OCI-LY7 (cell line): ENCODE results near the gene PGRMC1. TPM values are rescaled to one million over a fixed set of nuclear protein-coding genes. Genes with fewer than 3 reads are reported as not detected.

Experiments
- BruUV-seq: library from RNA; stranded (reverse); fragments of 400-500 nt; replicated peaks from 2 replicates; lab custom pipeline; 2021; lab: Mats Ljungman, UMichigan
- CTCF ChIA-PET: fragments of 300-600 bp; sonication (Branson Sonifier 250); formaldehyde crosslinking; loops from one replicate; lab custom pipeline; 2022; ENCODE audit warnings: antibody characterized with exemption; ENCODE audit not compliant: unreplicated experiment; lab: Charles Lee
- POLR2A ChIA-PET: fragments of 300-600 bp; sonication (Branson Sonifier 250); formaldehyde crosslinking; loops from one replicate; lab custom pipeline; 2022; ENCODE audit warnings: antibody characterized with exemption; lab: Charles Lee
- DNase-seq: peaks from one replicate; pipeline ENCODE4 v3.0.0-alpha.2; 2015; ENCODE audit warnings: low spot score
- H2AFZ ChIP-seq: fragments of 200-600 bp; sonication (generic), shearing (Covaris generic); 2 replicates; pipeline ENCODE4 v1.6.1; 2014; ENCODE audit warnings: mild to moderate bottlenecking, antibody characterized with exemption, low read length, moderate library complexity
- H3K27ac ChIP-seq: fragments of 200-600 bp; sonication (generic); 2 replicates; pipeline ENCODE4 v1.5.1; 2014; ENCODE audit warnings: mixed run types, low read depth, mild to moderate bottlenecking, moderate library complexity, low read length, inconsistent platforms; ENCODE audit not compliant: poor library complexity, severe bottlenecking
- H3K36me3 ChIP-seq: fragments of 200-600 bp; sonication (generic); 2 replicates; pipeline ENCODE4 v1.6.1; 2014; ENCODE audit warnings: mild to moderate bottlenecking, antibody characterized with exemption, low read length, moderate library complexity, mixed read lengths; ENCODE audit not compliant: insufficient read depth
- H3K4me1 ChIP-seq: fragments of 200-600 bp; sonication (generic); 2 replicates; pipeline ENCODE4 v1.5.1; 2014; ENCODE audit warnings: mild to moderate bottlenecking, low read length; ENCODE audit not compliant: insufficient read depth, poor library complexity, severe bottlenecking
- H3K4me2 ChIP-seq: fragments of 200-600 bp; sonication (generic); 2 replicates; pipeline ENCODE4 v1.6.1; 2014; ENCODE audit warnings: mild to moderate bottlenecking, low read length
- H3K4me3 ChIP-seq: fragments of 200-600 bp; sonication (generic); 2 replicates; pipeline ENCODE4 v1.5.1; 2014; ENCODE audit warnings: mild to moderate bottlenecking, low read depth, low read length; ENCODE audit not compliant: poor library complexity, severe bottlenecking
- H3K79me2 ChIP-seq: fragments of 200-600 bp; sonication (generic); 2 replicates; pipeline ENCODE4 v1.6.1; 2016; ENCODE audit warnings: low read depth, mild to moderate bottlenecking, low read length, moderate library complexity, mixed read lengths; ENCODE audit not compliant: insufficient read depth
- H3K9me2 ChIP-seq: fragments of 200-600 bp; sonication (generic); 2 replicates; pipeline ENCODE4 v1.6.1; 2016; ENCODE audit warnings: mild to moderate bottlenecking, low read length, mixed read lengths; ENCODE audit not compliant: insufficient read depth
- H3K9me3 ChIP-seq: fragments of 200-600 bp; sonication (generic); 2 replicates; pipeline ENCODE4 v1.6.1; 2014; ENCODE audit warnings: mild to moderate bottlenecking, mixed run types, low read length, mixed read lengths
- H4K20me1 ChIP-seq: fragments of 200-600 bp; sonication (generic); 2 replicates; pipeline ENCODE4 v1.6.1; 2014; ENCODE audit warnings: mild to moderate bottlenecking, antibody characterized with exemption, low read length, moderate library complexity, mixed read lengths; ENCODE audit not compliant: insufficient read depth
- EZH2phosphoT487 ChIP-seq: fragments of 200-600 bp; sonication (generic); IDR thresholded peaks from 2 replicates; pipeline ENCODE4 v1.6.1; 2018; ENCODE audit warnings: low read depth, borderline replicate concordance, mild to moderate bottlenecking, mixed run types, antibody characterized with exemption, low read length, moderate library complexity, mixed read lengths
- intact Hi-C: fragments of 100-400 bp; cut with micrococcal nuclease; formaldehyde crosslinking; loops from one replicate; pipeline ENCODE4 v1.10.0; 2022; ENCODE audit not compliant: unreplicated experiment
- total RNA-seq, 2 experiments: library from RNA; depleted of rRNA in 1 of 2; stranded (reverse); fragments of >200 nt in 1 of 2; shearing (Covaris generic) in 1 of 2; gene quantifications; 2 replicates each; pipeline ENCODE4 v1.2.3, GENCODE V29; 2014 to 2022
- TF ChIP-seq, protein P1 (sequence below): fragments of 200-600 bp; sonication (generic); conservative IDR thresholded peaks from 2 replicates; pipeline ENCODE4 v1.5.1; 2014; ENCODE audit warnings: mild to moderate bottlenecking, antibody characterized with exemption, low read length, moderate library complexity, mixed read lengths

PGRMC1 gene
- total RNA-seq, 2 experiments from 2014 or later: 22.9 to 23.9 TPM

DNA sequence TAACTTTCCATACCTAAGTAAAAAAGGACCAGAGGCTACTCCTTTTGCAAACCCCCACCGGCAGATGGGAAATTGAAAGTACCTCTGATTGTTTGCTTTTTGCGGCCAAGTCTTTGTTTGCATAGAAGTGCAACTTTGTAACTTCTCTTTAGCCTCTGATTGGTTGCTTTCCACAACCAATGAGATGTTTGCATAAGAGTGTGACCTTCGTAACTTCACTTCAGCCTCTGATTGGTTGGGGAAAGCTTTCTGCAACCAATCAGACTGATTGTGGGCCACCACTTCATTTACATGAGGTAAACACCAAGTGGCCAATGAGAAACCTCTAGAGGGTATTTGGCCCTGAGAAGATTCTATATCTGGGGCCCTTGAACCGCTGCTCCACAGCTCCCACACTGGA, 48.8 kb upstream of the PGRMC1 start:
- no peak for DNase-seq
- Histone ChIP-seq H3K36me3 (no peaks in the 10 kb centered on the region), H3K4me2 (no peak overlapping the region), H4K20me1 (no peaks in the 10 kb centered on the region), H3K4me1 (no peaks in the 10 kb centered on the region), H3K9me3 (no peaks in the 10 kb centered on the region), H3K27ac (no peak overlapping the region), H3K9me2 (no peaks in the 10 kb centered on the region), H3K4me3 (no peak overlapping the region), H2AFZ (no peak overlapping the region), H3K79me2 (no peaks in the 10 kb centered on the region)
- ChIA-PET POLR2A (no interaction called here), CTCF (no interaction called here)
- no peak for TF ChIP-seq EZH2phosphoT487
- TF ChIP-seq, protein P1, sequence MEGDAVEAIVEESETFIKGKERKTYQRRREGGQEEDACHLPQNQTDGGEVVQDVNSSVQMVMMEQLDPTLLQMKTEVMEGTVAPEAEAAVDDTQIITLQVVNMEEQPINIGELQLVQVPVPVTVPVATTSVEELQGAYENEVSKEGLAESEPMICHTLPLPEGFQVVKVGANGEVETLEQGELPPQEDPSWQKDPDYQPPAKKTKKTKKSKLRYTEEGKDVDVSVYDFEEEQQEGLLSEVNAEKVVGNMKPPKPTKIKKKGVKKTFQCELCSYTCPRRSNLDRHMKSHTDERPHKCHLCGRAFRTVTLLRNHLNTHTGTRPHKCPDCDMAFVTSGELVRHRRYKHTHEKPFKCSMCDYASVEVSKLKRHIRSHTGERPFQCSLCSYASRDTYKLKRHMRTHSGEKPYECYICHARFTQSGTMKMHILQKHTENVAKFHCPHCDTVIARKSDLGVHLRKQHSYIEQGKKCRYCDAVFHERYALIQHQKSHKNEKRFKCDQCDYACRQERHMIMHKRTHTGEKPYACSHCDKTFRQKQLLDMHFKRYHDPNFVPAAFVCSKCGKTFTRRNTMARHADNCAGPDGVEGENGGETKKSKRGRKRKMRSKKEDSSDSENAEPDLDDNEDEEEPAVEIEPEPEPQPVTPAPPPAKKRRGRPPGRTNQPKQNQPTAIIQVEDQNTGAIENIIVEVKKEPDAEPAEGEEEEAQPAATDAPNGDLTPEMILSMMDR: no peak
- BruUV-seq: no TSS peak
- intact Hi-C loops: no loop called here

- no peak for TF ChIP-seq EZH2phosphoT487
- TF ChIP-seq, protein P1: no peak
- no TSS peak for BruUV-seq
- Histone ChIP-seq H3K9me3 (no peaks in the 10 kb centered on the region), H3K79me2 (no peaks in the 10 kb centered on the region), H3K4me3 (no peak overlapping the region), H2AFZ (no peak overlapping the region), H3K36me3 (no peaks in the 10 kb centered on the region), H3K9me2 (no peaks in the 10 kb centered on the region), H3K4me1 (no peaks in the 10 kb centered on the region), H3K4me2 (no peak overlapping the region), H3K27ac (no peak overlapping the region), H4K20me1 (no peaks in the 10 kb centered on the region)
- CTCF ChIA-PET: no interaction called here
- intact Hi-C loops: no loop called here
- no peak for DNase-seq
- POLR2A ChIA-PET: no interaction called here
Measured at GRCh38 chrX:119189115-119189514, 47.0 kb upstream of the PGRMC1 start.

DNA sequence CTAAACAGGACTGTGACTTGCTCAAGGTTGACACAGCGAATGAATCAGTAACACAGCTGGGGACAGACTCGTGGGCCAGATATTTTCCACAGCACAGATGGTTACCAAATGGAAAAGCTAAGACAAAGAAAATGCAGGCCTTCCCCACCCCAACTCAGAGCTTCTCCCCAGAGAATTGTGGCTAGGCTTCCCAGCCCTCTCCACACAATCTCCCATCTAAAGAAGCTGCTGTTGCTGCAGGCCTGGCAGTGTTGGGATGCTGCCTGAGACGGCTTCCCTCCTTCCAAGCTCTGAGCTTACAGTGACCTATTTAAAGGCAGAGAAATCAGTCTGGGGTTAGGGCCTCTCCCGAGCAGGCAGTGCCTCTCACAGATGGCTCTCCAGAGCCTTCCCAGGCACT, 46.5 kb upstream of the PGRMC1 start:
- Histone ChIP-seq H3K9me3 (no peaks in the 10 kb centered on the region), H4K20me1 (no peaks in the 10 kb centered on the region), H3K79me2 (no peaks in the 10 kb centered on the region), H2AFZ (no peak overlapping the region), H3K4me3 (no peak overlapping the region), H3K27ac (no peak overlapping the region), H3K9me2 (no peaks in the 10 kb centered on the region), H3K4me1 (no peaks in the 10 kb centered on the region), H3K36me3 (no peaks in the 10 kb centered on the region), H3K4me2 (no peak overlapping the region)
- DNase-seq: no peak
- ChIA-PET CTCF (no interaction called here), POLR2A (no interaction called here)
- TF ChIP-seq, protein P1: no peak
- TF ChIP-seq EZH2phosphoT487: no peak
- intact Hi-C loops: no loop called here
- BruUV-seq: no TSS peak
